ENCODE data around the gene MRPL3. TPM values are rescaled to one million over a fixed set of nuclear protein-coding genes. Genes with fewer than 3 reads are reported as not detected.

MRPL3 gene
- total RNA-seq, 1 donor from 2014 or later, result 45.7 TPM

DNA sequence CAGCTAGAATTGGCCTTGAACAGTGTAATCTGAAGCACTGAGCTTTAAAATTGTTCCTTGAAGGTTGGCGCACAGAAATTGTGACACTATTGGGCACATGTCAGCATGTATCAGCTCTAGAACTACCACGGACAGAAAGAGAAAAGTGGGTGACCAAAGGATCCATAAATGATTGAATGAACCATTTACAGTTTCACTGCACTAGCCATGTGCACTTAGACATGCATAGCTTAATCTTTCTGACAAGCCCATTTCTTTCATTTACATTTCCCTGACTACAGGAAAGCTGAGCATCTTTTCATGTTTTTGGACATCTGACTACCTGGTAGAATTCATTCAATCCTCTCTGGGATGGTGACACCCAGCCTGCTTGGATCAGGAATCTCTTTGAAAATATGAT, 85.0 kb downstream of the MRPL3 start:
- no peak overlapping the region for H3K27ac ChIP-seq
- H3K36me3 ChIP-seq, result no peaks in the 10 kb centered on the region
- H3K9me3 ChIP-seq, result no peaks in the 10 kb centered on the region
- no peaks in the 10 kb centered on the region for H3K27me3 ChIP-seq
- DNase-seq (ENCODE audit: low spot score in 2 of 2), result no peak
- intact Hi-C loops (cut with DNase I), result no loop called here
- no peaks in the 10 kb centered on the region for H3K4me1 ChIP-seq
- TF ChIP-seq, protein P1, sequence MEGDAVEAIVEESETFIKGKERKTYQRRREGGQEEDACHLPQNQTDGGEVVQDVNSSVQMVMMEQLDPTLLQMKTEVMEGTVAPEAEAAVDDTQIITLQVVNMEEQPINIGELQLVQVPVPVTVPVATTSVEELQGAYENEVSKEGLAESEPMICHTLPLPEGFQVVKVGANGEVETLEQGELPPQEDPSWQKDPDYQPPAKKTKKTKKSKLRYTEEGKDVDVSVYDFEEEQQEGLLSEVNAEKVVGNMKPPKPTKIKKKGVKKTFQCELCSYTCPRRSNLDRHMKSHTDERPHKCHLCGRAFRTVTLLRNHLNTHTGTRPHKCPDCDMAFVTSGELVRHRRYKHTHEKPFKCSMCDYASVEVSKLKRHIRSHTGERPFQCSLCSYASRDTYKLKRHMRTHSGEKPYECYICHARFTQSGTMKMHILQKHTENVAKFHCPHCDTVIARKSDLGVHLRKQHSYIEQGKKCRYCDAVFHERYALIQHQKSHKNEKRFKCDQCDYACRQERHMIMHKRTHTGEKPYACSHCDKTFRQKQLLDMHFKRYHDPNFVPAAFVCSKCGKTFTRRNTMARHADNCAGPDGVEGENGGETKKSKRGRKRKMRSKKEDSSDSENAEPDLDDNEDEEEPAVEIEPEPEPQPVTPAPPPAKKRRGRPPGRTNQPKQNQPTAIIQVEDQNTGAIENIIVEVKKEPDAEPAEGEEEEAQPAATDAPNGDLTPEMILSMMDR (IDR thresholded peaks at IDR 0.05), result no peak
- no peak overlapping the region for H3K4me3 ChIP-seq

Other genes starting within 250 kb of the MRPL3 start
- 41.0 TPM for gene NUDT16, start 121.2 kb downstream of the MRPL3 start, total RNA-seq